ENCODE results near the gene RAB37.
A peak's percentile ranks its signal among the peaks of the same experiment; 100 is the strongest.

RAB37 gene

GRCh38 chr17:74745548-74746177 is 8.6 kb downstream of the RAB37 start:
- Mint-ChIP-seq H3K27ac (no peak overlapping the region), H3K4me3 (no peak overlapping the region), H3K36me3 (ENCODE audit: low read depth) (peaks cover 14% of the 10 kb centered on the region), H3K27me3 (no peaks in the 10 kb centered on the region), H3K4me1 (ENCODE audit: low read depth) (peaks cover 61% of the 10 kb centered on the region), H3K9me3 (no peaks in the 10 kb centered on the region)
- no peak for DNase-seq

- H3K27ac Mint-ChIP-seq = peak overlapping the region; percentile 48
- H3K27me3 Mint-ChIP-seq = no peaks in the 10 kb centered on the region
- no peaks in the 10 kb centered on the region for H3K9me3 Mint-ChIP-seq
- DNase-seq = no peak
- H3K4me1 Mint-ChIP-seq (ENCODE audit: low read depth) = peaks cover 61% of the 10 kb centered on the region
- H3K4me3 Mint-ChIP-seq = no peak overlapping the region
- peaks cover 21% of the 10 kb centered on the region for H3K36me3 Mint-ChIP-seq (ENCODE audit: low read depth)
Observed at GRCh38 chr17:74746376-74746775, 9.3 kb downstream of the RAB37 start.

GRCh38 chr17:74746922-74747321 is 9.9 kb downstream of the RAB37 start:
- peak overlapping the region; percentile 75 for H3K4me3 Mint-ChIP-seq
- peaks cover 27% of the 10 kb centered on the region for H3K36me3 Mint-ChIP-seq (ENCODE audit: low read depth)
- H3K27ac Mint-ChIP-seq = peak overlapping the region; percentile 48
- H3K4me1 Mint-ChIP-seq (ENCODE audit: low read depth) = peaks cover 61% of the 10 kb centered on the region
- no peaks in the 10 kb centered on the region for H3K27me3 Mint-ChIP-seq
- H3K9me3 Mint-ChIP-seq = no peaks in the 10 kb centered on the region
- no peak for DNase-seq

GRCh38 chr17:74748279-74748528 is 11.1 kb downstream of the RAB37 start:
- Mint-ChIP-seq H3K4me1 (ENCODE audit: low read depth) (peaks cover 61% of the 10 kb centered on the region), H3K27ac (peak overlapping the region; percentile 83), H3K36me3 (ENCODE audit: low read depth) (peaks cover 38% of the 10 kb centered on the region), H3K9me3 (no peaks in the 10 kb centered on the region), H3K27me3 (no peaks in the 10 kb centered on the region), H3K4me3 (peak overlapping the region; percentile 75)
- DNase-seq = no peak

- Mint-ChIP-seq H3K27ac (peak within 1 kb of the TSS; percentile 93), H3K9me3 (no peaks in the 10 kb centered on the region), H3K4me1 (ENCODE audit: low read depth) (peaks cover 61% of the 10 kb centered on the region), H3K4me3 (peak within 1 kb of the TSS; percentile 92), H3K36me3 (ENCODE audit: low read depth) (peaks cover 43% of the 10 kb centered on the region), H3K27me3 (no peaks in the 10 kb centered on the region)
- peak; percentile 97 for DNase-seq
Observed at GRCh38 chr17:74748529-74749278, 11.6 kb downstream of the RAB37 start, which contains the start of gene NHERF1. TSS of gene NHERF1 (plus strand) at chr17:74748628. CDS start at chr17:74748847, 219 bp downstream.

- H3K27me3 Mint-ChIP-seq = no peaks in the 10 kb centered on the region
- peaks cover 61% of the 10 kb centered on the region for H3K4me1 Mint-ChIP-seq (ENCODE audit: low read depth)
- no peaks in the 10 kb centered on the region for H3K9me3 Mint-ChIP-seq
- DNase-seq = peak; percentile 71
- H3K27ac Mint-ChIP-seq = peak overlapping the region; percentile 93
- peaks cover 47% of the 10 kb centered on the region for H3K36me3 Mint-ChIP-seq (ENCODE audit: low read depth)
- H3K4me3 Mint-ChIP-seq = peak overlapping the region; percentile 92
Observed at GRCh38 chr17:74749279-74750038, 12.4 kb downstream of the RAB37 start.

GRCh38 chr17:74750039-74750326 is 12.9 kb downstream of the RAB37 start:
- no peaks in the 10 kb centered on the region for H3K9me3 Mint-ChIP-seq
- no peak for DNase-seq
- peaks cover 61% of the 10 kb centered on the region for H3K4me1 Mint-ChIP-seq (ENCODE audit: low read depth)
- peak overlapping the region; percentile 93 for H3K27ac Mint-ChIP-seq
- no peaks in the 10 kb centered on the region for H3K27me3 Mint-ChIP-seq
- H3K4me3 Mint-ChIP-seq = peak overlapping the region; percentile 92
- H3K36me3 Mint-ChIP-seq (ENCODE audit: low read depth) = peaks cover 52% of the 10 kb centered on the region

- H3K36me3 Mint-ChIP-seq (ENCODE audit: low read depth) = peaks cover 57% of the 10 kb centered on the region
- H3K27me3 Mint-ChIP-seq = no peaks in the 10 kb centered on the region
- H3K27ac Mint-ChIP-seq = peak overlapping the region; percentile 93
- peaks cover 66% of the 10 kb centered on the region for H3K4me1 Mint-ChIP-seq (ENCODE audit: low read depth)
- H3K4me3 Mint-ChIP-seq = peak overlapping the region; percentile 92
- DNase-seq = no peak
- H3K9me3 Mint-ChIP-seq = no peaks in the 10 kb centered on the region
Observed at GRCh38 chr17:74750327-74751069, 13.4 kb downstream of the RAB37 start.

- Mint-ChIP-seq H3K27me3 (no peaks in the 10 kb centered on the region), H3K4me1 (ENCODE audit: low read depth) (peaks cover 68% of the 10 kb centered on the region), H3K27ac (peak overlapping the region; percentile 93), H3K36me3 (ENCODE audit: low read depth) (peaks cover 64% of the 10 kb centered on the region), H3K9me3 (no peaks in the 10 kb centered on the region), H3K4me3 (peak overlapping the region; percentile 92)
- no peak for DNase-seq
Observed at GRCh38 chr17:74752415-74752814, 15.4 kb downstream of the RAB37 start.

GRCh38 chr17:74752822-74753401 is 15.9 kb downstream of the RAB37 start:
- no peaks in the 10 kb centered on the region for H3K9me3 Mint-ChIP-seq
- DNase-seq = no peak
- peaks cover 67% of the 10 kb centered on the region for H3K36me3 Mint-ChIP-seq (ENCODE audit: low read depth)
- no peaks in the 10 kb centered on the region for H3K27me3 Mint-ChIP-seq
- H3K27ac Mint-ChIP-seq = peak overlapping the region; percentile 93
- H3K4me3 Mint-ChIP-seq = peak overlapping the region; percentile 92
- peaks cover 68% of the 10 kb centered on the region for H3K4me1 Mint-ChIP-seq (ENCODE audit: low read depth)

GRCh38 chr17:74754832-74755231 is 17.8 kb downstream of the RAB37 start:
- H3K27ac Mint-ChIP-seq = peak overlapping the region; percentile 93
- no peak overlapping the region for H3K4me3 Mint-ChIP-seq

GRCh38 chr17:74755533-74755932 is 18.5 kb downstream of the RAB37 start:
- peaks cover 93% of the 10 kb centered on the region for H3K4me1 Mint-ChIP-seq (ENCODE audit: low read depth)
- H3K36me3 Mint-ChIP-seq (ENCODE audit: low read depth) = peaks cover 65% of the 10 kb centered on the region
- DNase-seq = no peak
- H3K9me3 Mint-ChIP-seq = no peaks in the 10 kb centered on the region
- no peak overlapping the region for H3K4me3 Mint-ChIP-seq
- no peaks in the 10 kb centered on the region for H3K27me3 Mint-ChIP-seq
- H3K27ac Mint-ChIP-seq = peak overlapping the region; percentile 93

More at GRCh38 chr17:74754832-74755231, 17.8 kb downstream of the RAB37 start:
- H3K36me3 Mint-ChIP-seq (ENCODE audit: low read depth) = peaks cover 69% of the 10 kb centered on the region
- no peaks in the 10 kb centered on the region for H3K27me3 Mint-ChIP-seq
- no peak for DNase-seq
- H3K9me3 Mint-ChIP-seq = no peaks in the 10 kb centered on the region
- H3K4me1 Mint-ChIP-seq (ENCODE audit: low read depth) = peaks cover 86% of the 10 kb centered on the region

GRCh38 chr17:74756891-74757290 is 19.8 kb downstream of the RAB37 start:
- Mint-ChIP-seq H3K9me3 (no peaks in the 10 kb centered on the region), H3K4me3 (no peak overlapping the region), H3K36me3 (ENCODE audit: low read depth) (peaks cover 59% of the 10 kb centered on the region), H3K27ac (peak overlapping the region; percentile 89), H3K4me1 (ENCODE audit: low read depth) (peaks cover 93% of the 10 kb centered on the region), H3K27me3 (no peaks in the 10 kb centered on the region)
- DNase-seq = no peak

- H3K4me1 Mint-ChIP-seq (ENCODE audit: low read depth) = peaks cover 87% of the 10 kb centered on the region
- DNase-seq = no peak
- H3K4me3 Mint-ChIP-seq = no peak overlapping the region
- peak overlapping the region; percentile 89 for H3K27ac Mint-ChIP-seq
- no peaks in the 10 kb centered on the region for H3K9me3 Mint-ChIP-seq
- H3K36me3 Mint-ChIP-seq (ENCODE audit: low read depth) = peaks cover 54% of the 10 kb centered on the region
- no peaks in the 10 kb centered on the region for H3K27me3 Mint-ChIP-seq
Observed at GRCh38 chr17:74757502-74757901, 20.4 kb downstream of the RAB37 start.
